Body of pancreas (tissue), 4 donors: ENCODE results near the gene GTF2F2.

Source experiments
- CTCF ChIP-seq, 7 experiments: fragments of 450-650 bp in 4 of 7; fragments of 200-600 bp in 3 of 7; sonication (generic) in 3 of 7; IDR thresholded peaks; one replicate each; pipeline ENCODE4 v1.5.1; 2016 to 2019; ENCODE audit warnings: antibody characterized with exemption in 7 of 7
- POLR2A ChIP-seq, 3 donors: fragments of 450-650 bp; IDR thresholded peaks; one replicate each; pipeline ENCODE4 v1.6.1; 2016; ENCODE audit warnings: antibody characterized with exemption in 3 of 3, mild to moderate bottlenecking in 2 of 3

- TF ChIP-seq POLR2A (IDR thresholded peaks at IDR 0.05) = no peak
- TF ChIP-seq CTCF (IDR thresholded peaks at IDR 0.05) = no peak
Observed at GRCh38 chr13:45218689-45219088, 98.4 kb downstream of the GTF2F2 start.
